Measurements from ENCODE around the gene SHLD2.
"Not testable (repeated sequence)": the region's sequence is repeated elsewhere in the genome, so short reads cannot be mapped to it uniquely, and the experiment has no call there.

SHLD2 gene

GRCh38 chr10:87119029-87119428 lies 24.0 kb downstream of the SHLD2 start:
- not testable (repeated sequence) for H3K9me3 ChIP-seq (replicated peaks in 1 of 2; ENCODE audit: control insufficient read depth in 2 of 2, insufficient read depth in 1 of 2, low read depth in 1 of 2, low read length in 2 of 2); H3K4me3 ChIP-seq (ENCODE audit: low read length in 2 of 2); H2AFZ ChIP-seq (ENCODE audit: low read length); H3K4ac ChIP-seq (ENCODE audit: low read length); H3K14ac ChIP-seq (ENCODE audit: low read length); H2BK5ac ChIP-seq (ENCODE audit: low read length); H3K4me2 ChIP-seq (ENCODE audit: insufficient read depth, low read length, poor library complexity, severe bottlenecking); H2BK120ac ChIP-seq (ENCODE audit: low read depth, low read length); H3K27me3 ChIP-seq (ENCODE audit: control insufficient read depth in 3 of 3, insufficient read depth in 3 of 3, low read depth in 1 of 3, low read length in 3 of 3); H4K8ac ChIP-seq (ENCODE audit: low read depth, low read length); DNase-seq (ENCODE audit: low spot score); H3K36me3 ChIP-seq (replicated peaks in 1 of 2; ENCODE audit: control insufficient read depth in 2 of 2, insufficient read depth in 2 of 2, low read length in 2 of 2); H3K23ac ChIP-seq (ENCODE audit: low read depth, low read length, poor library complexity); H3K4me1 ChIP-seq (ENCODE audit: control insufficient read depth in 2 of 2, insufficient read depth in 1 of 2, low read depth in 1 of 2, low read length in 2 of 2); H3K79me1 ChIP-seq (ENCODE audit: low read depth, low read length); H3K9ac ChIP-seq (ENCODE audit: low read depth, low read length, poor library complexity); H3K18ac ChIP-seq (ENCODE audit: low read length); H2BK15ac ChIP-seq (ENCODE audit: low read length); H2AK5ac ChIP-seq (ENCODE audit: low read depth, low read length); H4K91ac ChIP-seq (ENCODE audit: low read depth, low read length, poor library complexity); H3K27ac ChIP-seq (replicated peaks; ENCODE audit: low read length); H2BK12ac ChIP-seq (ENCODE audit: low read length)
- no CpG with 5 or more reads among the region's 1 CpG for WGBS, 2 donors (ENCODE audit: extremely low coverage in 2 of 2, insufficient read length in 2 of 2, insufficient replicate concordance in 1 of 2)

- not testable (repeated sequence) for H3K23ac ChIP-seq (ENCODE audit: low read depth, low read length, poor library complexity); H2AFZ ChIP-seq (ENCODE audit: low read length); H3K14ac ChIP-seq (ENCODE audit: low read length); H3K79me1 ChIP-seq (ENCODE audit: low read depth, low read length); H3K18ac ChIP-seq (ENCODE audit: low read length); H2BK12ac ChIP-seq (ENCODE audit: low read length); H3K4me2 ChIP-seq (ENCODE audit: insufficient read depth, low read length, poor library complexity, severe bottlenecking); H3K27me3 ChIP-seq (ENCODE audit: control insufficient read depth in 3 of 3, insufficient read depth in 3 of 3, low read depth in 1 of 3, low read length in 3 of 3); H3K27ac ChIP-seq (replicated peaks; ENCODE audit: low read length); H4K91ac ChIP-seq (ENCODE audit: low read depth, low read length, poor library complexity); H3K9ac ChIP-seq (ENCODE audit: low read depth, low read length, poor library complexity); H3K36me3 ChIP-seq (replicated peaks in 1 of 2; ENCODE audit: control insufficient read depth in 2 of 2, insufficient read depth in 2 of 2, low read length in 2 of 2); H2AK5ac ChIP-seq (ENCODE audit: low read depth, low read length); H3K4me3 ChIP-seq (ENCODE audit: low read length in 2 of 2); H3K9me3 ChIP-seq (replicated peaks in 1 of 2; ENCODE audit: control insufficient read depth in 2 of 2, insufficient read depth in 1 of 2, low read depth in 1 of 2, low read length in 2 of 2); H2BK15ac ChIP-seq (ENCODE audit: low read length); DNase-seq (ENCODE audit: low spot score); H3K4ac ChIP-seq (ENCODE audit: low read length); H2BK5ac ChIP-seq (ENCODE audit: low read length); H2BK120ac ChIP-seq (ENCODE audit: low read depth, low read length); H3K4me1 ChIP-seq (ENCODE audit: control insufficient read depth in 2 of 2, insufficient read depth in 1 of 2, low read depth in 1 of 2, low read length in 2 of 2); H4K8ac ChIP-seq (ENCODE audit: low read depth, low read length)
- no CpG with 5 or more reads among the region's 4 CpGs for WGBS, 2 donors (ENCODE audit: extremely low coverage in 2 of 2, insufficient read length in 2 of 2, insufficient replicate concordance in 1 of 2)
Measured at GRCh38 chr10:87123351-87123750, 28.3 kb downstream of the SHLD2 start.

GRCh38 chr10:87127048-87127447 lies 32.0 kb downstream of the SHLD2 start:
- H3K18ac ChIP-seq (ENCODE audit: low read length); H3K14ac ChIP-seq (ENCODE audit: low read length); H3K79me1 ChIP-seq (ENCODE audit: low read depth, low read length); DNase-seq (ENCODE audit: low spot score); H2BK120ac ChIP-seq (ENCODE audit: low read depth, low read length); H3K9me3 ChIP-seq (replicated peaks in 1 of 2; ENCODE audit: control insufficient read depth in 2 of 2, insufficient read depth in 1 of 2, low read depth in 1 of 2, low read length in 2 of 2); H4K8ac ChIP-seq (ENCODE audit: low read depth, low read length); H2BK5ac ChIP-seq (ENCODE audit: low read length); H3K4me1 ChIP-seq (ENCODE audit: control insufficient read depth in 2 of 2, insufficient read depth in 1 of 2, low read depth in 1 of 2, low read length in 2 of 2); H2BK15ac ChIP-seq (ENCODE audit: low read length); H4K91ac ChIP-seq (ENCODE audit: low read depth, low read length, poor library complexity); H2BK12ac ChIP-seq (ENCODE audit: low read length); H3K27me3 ChIP-seq (ENCODE audit: control insufficient read depth in 3 of 3, insufficient read depth in 3 of 3, low read depth in 1 of 3, low read length in 3 of 3); H2AFZ ChIP-seq (ENCODE audit: low read length); H3K4me3 ChIP-seq (ENCODE audit: low read length in 2 of 2); H3K4me2 ChIP-seq (ENCODE audit: insufficient read depth, low read length, poor library complexity, severe bottlenecking); H3K9ac ChIP-seq (ENCODE audit: low read depth, low read length, poor library complexity); H3K4ac ChIP-seq (ENCODE audit: low read length); H3K23ac ChIP-seq (ENCODE audit: low read depth, low read length, poor library complexity); H3K27ac ChIP-seq (replicated peaks; ENCODE audit: low read length); H2AK5ac ChIP-seq (ENCODE audit: low read depth, low read length); H3K36me3 ChIP-seq (replicated peaks in 1 of 2; ENCODE audit: control insufficient read depth in 2 of 2, insufficient read depth in 2 of 2, low read length in 2 of 2): not testable (repeated sequence)
- WGBS, 2 donors (ENCODE audit: extremely low coverage in 2 of 2, insufficient read length in 2 of 2, insufficient replicate concordance in 1 of 2) = no CpG with 5 or more reads among the region's 2 CpGs

- not testable (repeated sequence) for H2AK5ac ChIP-seq (ENCODE audit: low read depth, low read length); H2BK12ac ChIP-seq (ENCODE audit: low read length); H3K9me3 ChIP-seq (replicated peaks in 1 of 2; ENCODE audit: control insufficient read depth in 2 of 2, insufficient read depth in 1 of 2, low read depth in 1 of 2, low read length in 2 of 2); H3K4me3 ChIP-seq (ENCODE audit: low read length in 2 of 2); H3K27me3 ChIP-seq (ENCODE audit: control insufficient read depth in 3 of 3, insufficient read depth in 3 of 3, low read depth in 1 of 3, low read length in 3 of 3); H4K8ac ChIP-seq (ENCODE audit: low read depth, low read length); H3K14ac ChIP-seq (ENCODE audit: low read length); H2AFZ ChIP-seq (ENCODE audit: low read length); H3K23ac ChIP-seq (ENCODE audit: low read depth, low read length, poor library complexity); H3K4me2 ChIP-seq (ENCODE audit: insufficient read depth, low read length, poor library complexity, severe bottlenecking); H3K36me3 ChIP-seq (replicated peaks in 1 of 2; ENCODE audit: control insufficient read depth in 2 of 2, insufficient read depth in 2 of 2, low read length in 2 of 2); H3K18ac ChIP-seq (ENCODE audit: low read length); H2BK120ac ChIP-seq (ENCODE audit: low read depth, low read length); H3K4ac ChIP-seq (ENCODE audit: low read length); H3K9ac ChIP-seq (ENCODE audit: low read depth, low read length, poor library complexity); H4K91ac ChIP-seq (ENCODE audit: low read depth, low read length, poor library complexity); H3K27ac ChIP-seq (replicated peaks; ENCODE audit: low read length); H3K4me1 ChIP-seq (ENCODE audit: control insufficient read depth in 2 of 2, insufficient read depth in 1 of 2, low read depth in 1 of 2, low read length in 2 of 2); DNase-seq (ENCODE audit: low spot score); H2BK5ac ChIP-seq (ENCODE audit: low read length); H3K79me1 ChIP-seq (ENCODE audit: low read depth, low read length); H2BK15ac ChIP-seq (ENCODE audit: low read length)
- no CpG with 5 or more reads among the region's 3 CpGs for WGBS, 2 donors (ENCODE audit: extremely low coverage in 2 of 2, insufficient read length in 2 of 2, insufficient replicate concordance in 1 of 2)
Measured at GRCh38 chr10:87127607-87128156, 32.7 kb downstream of the SHLD2 start.

Measured in neuronal stem cell (in vitro differentiated cells).